Endothelial cell of umbilical vein (primary cell): Measurements from ENCODE around the gene LTBP1. TPM values are rescaled to one million over a fixed set of nuclear protein-coding genes. Genes with fewer than 3 reads are reported as not detected.

ENCODE experiments used
- BruUV-seq: library from RNA; stranded (reverse); fragments of 400-500 nt; replicated peaks from 2 replicates; lab custom pipeline; 2021; lab: Mats Ljungman, UMichigan
- CTCF ChIA-PET: fragments of 300-600, 350-600 bp; sonication (Branson Sonifier 250); formaldehyde crosslinking; loops from one replicate; lab custom pipeline; 2021; ENCODE audit warnings: antibody characterized with exemption, inconsistent platforms; lab: Charles Lee
- POLR2A ChIA-PET: fragments of 300-600, 350-600 bp; sonication (Branson Sonifier 250); formaldehyde crosslinking; loops from one replicate; lab custom pipeline; 2021; ENCODE audit warnings: antibody characterized with exemption, inconsistent platforms; lab: Charles Lee
- DNase-seq: peaks from one replicate; pipeline ENCODE4 v3.0.0-alpha.2; 2011; ENCODE audit warnings: low read depth, low spot score
- FAIRE-seq: peaks from 2 replicates; lab custom pipeline; 2011; peaks lifted over from hg19 to GRCh38; lab: Jason Lieb, UNC
- H2AFZ ChIP-seq: 2 replicates; pipeline ENCODE4 v1.6.0; 2012; ENCODE audit warnings: low read depth, low read length, control low read depth, inconsistent platforms
- H3K27ac ChIP-seq: 2 replicates; pipeline ENCODE4 v1.5.1; 2011; ENCODE audit warnings: low read depth, mild to moderate bottlenecking, control low read depth, low read length, moderate library complexity; ENCODE audit not compliant: insufficient read depth
- H3K27me3 ChIP-seq, 2 experiments: 2 replicates each; pipeline versions ENCODE4 v1.6.0 to v1.6.1; 2011; ENCODE audit warnings: low read length in 2 of 2, mixed read lengths in 1 of 2; ENCODE audit not compliant: control insufficient read depth in 2 of 2, insufficient read depth in 2 of 2
- H3K36me3 ChIP-seq, 2 experiments: 2 replicates in 1 of 2; 3 replicates in 1 of 2; pipeline ENCODE4 v1.5.1; 2011; ENCODE audit warnings: low read length in 2 of 2, mild to moderate bottlenecking in 1 of 2, moderate library complexity in 1 of 2; ENCODE audit not compliant: control insufficient read depth in 2 of 2, insufficient read depth in 2 of 2; ENCODE audit errors: extremely low read depth in 1 of 2
- H3K4me1 ChIP-seq: 3 replicates; pipeline ENCODE4 v1.5.1; 2011; ENCODE audit warnings: mild to moderate bottlenecking, low read length; ENCODE audit not compliant: control insufficient read depth, insufficient read depth; ENCODE audit errors: extremely low read depth
- H3K4me2 ChIP-seq: 2 replicates; pipeline ENCODE4 v1.6.1; 2011; ENCODE audit warnings: low read length, control low read depth, mixed read lengths; ENCODE audit not compliant: insufficient read depth
- H3K4me3 ChIP-seq, 3 experiments: fragments of 200-600 bp in 1 of 3; sonication (generic), shearing (Covaris generic) in 1 of 3; replicated peaks in 1 of 3; 2 replicates each; pipeline ENCODE4 v1.5.1; 2011 to 2016; ENCODE audit warnings: control low read depth in 3 of 3, low read length in 3 of 3, mild to moderate bottlenecking in 2 of 3, inconsistent platforms in 1 of 3, low read depth in 1 of 3, moderate library complexity in 1 of 3; ENCODE audit not compliant: insufficient read depth in 1 of 3
- H3K79me2 ChIP-seq: 2 replicates; pipeline ENCODE4 v1.6.0; 2012; ENCODE audit warnings: low read length, inconsistent platforms; ENCODE audit not compliant: control insufficient read depth, insufficient read depth
- H3K9ac ChIP-seq: replicated peaks from 2 replicates; pipeline ENCODE3; 2011; ENCODE audit warnings: low read length, control low read depth; ENCODE audit not compliant: insufficient read depth; ENCODE audit errors: extremely low read depth
- H3K9me1 ChIP-seq: replicated peaks from 3 replicates; pipeline ENCODE4 v1.6.0; 2011; ENCODE audit warnings: mild to moderate bottlenecking, low read length; ENCODE audit not compliant: control insufficient read depth, insufficient read depth; ENCODE audit errors: extremely low read depth
- H3K9me3 ChIP-seq: replicated peaks from 2 replicates; pipeline ENCODE4 v1.5.1; 2012; ENCODE audit warnings: low read length, inconsistent platforms; ENCODE audit not compliant: control insufficient read depth, insufficient read depth
- H4K20me1 ChIP-seq: replicated peaks from 2 replicates; pipeline ENCODE3; 2011; ENCODE audit warnings: mild to moderate bottlenecking, low read length; ENCODE audit not compliant: control insufficient read depth, insufficient read depth; ENCODE audit errors: extremely low read depth
- CTCF ChIP-seq, 2 donors: IDR thresholded peaks; 1 replicate in 1 of 2; 2 replicates in 1 of 2; pipeline ENCODE4 v1.5.1; 2011; ENCODE audit warnings: low read length in 2 of 2, mild to moderate bottlenecking in 2 of 2, moderate library complexity in 2 of 2, control low read depth in 1 of 2, inconsistent platforms in 1 of 2, low read depth in 1 of 2; ENCODE audit not compliant: insufficient read depth in 1 of 2; ENCODE audit errors: extremely low read depth in 1 of 2
- EZH2 ChIP-seq: IDR thresholded peaks from 2 replicates; pipeline ENCODE4 v1.6.1; 2012; ENCODE audit warnings: borderline replicate concordance, low read depth, mild to moderate bottlenecking, moderate library complexity, low read length, inconsistent platforms; ENCODE audit not compliant: severe bottlenecking
- FOS ChIP-seq: IDR thresholded peaks from 2 replicates; pipeline ENCODE4 v1.6.1; 2011; ENCODE audit warnings: mild to moderate bottlenecking, low read length, moderate library complexity, borderline replicate concordance; ENCODE audit not compliant: insufficient read depth
- GATA2 ChIP-seq: IDR thresholded peaks from 2 replicates; pipeline ENCODE4 v1.7.0; 2011; ENCODE audit warnings: low read depth, mild to moderate bottlenecking, moderate library complexity, mixed read lengths, low read length; ENCODE audit not compliant: insufficient read length, insufficient read depth
- JUN ChIP-seq: IDR thresholded peaks from 2 replicates; pipeline ENCODE4 v1.6.1; 2011; ENCODE audit warnings: borderline replicate concordance, low read depth; ENCODE audit not compliant: insufficient read length, insufficient read depth
- MAX ChIP-seq: IDR thresholded peaks from 2 replicates; pipeline ENCODE4 v1.6.1; 2011; ENCODE audit not compliant: insufficient read depth, insufficient read length
- MYC ChIP-seq: IDR thresholded peaks from one replicate; pipeline ENCODE4 v1.6.1; 2011; ENCODE audit warnings: mild to moderate bottlenecking, low read depth, low read length
- dilution Hi-C: fragments of 300-500 bp; cut with MboI; formaldehyde crosslinking; loops from one replicate; pipeline ENCODE4 v1.15.0; 2019; ENCODE audit warnings: low sequenced_read_pairs; ENCODE audit not compliant: extremely low pct_ligation_motif_present
- intact Hi-C: fragments of 100-400 bp; cut with micrococcal nuclease; formaldehyde crosslinking; loops from one replicate; pipeline ENCODE4 v1.10.0; 2022
- polyA plus RNA-seq, 4 experiments: library from polyadenylated mRNA; depleted of rRNA in 3 of 4; stranded (reverse) in 3 of 4; unstranded in 1 of 4; fragments of >200 nt; gene quantifications; 2 replicates each; pipeline versions ENCODE4 v1.2.1 to v1.2.3, GENCODE V29; 2011 to 2012; ENCODE audit warnings: missing spikeins in 1 of 4
- total RNA-seq: library from RNA; stranded (reverse); gene quantifications from 2 replicates; pipeline ENCODE4 v1.2.3, GENCODE V29; 2021

LTBP1 gene
- total and polyA plus RNA-seq, 2 donors (not counting 3 experiments of a cell fraction or from before 2014, with no cell fraction given): 57.4 to 68.2 TPM

GRCh38 chr2:33408109-33408508 is 461.4 kb downstream of the LTBP1 start:
- Histone ChIP-seq H3K4me1 (peaks cover 2% of the 10 kb centered on the region), H3K36me3 (no peaks in the 10 kb centered on the region), H3K27ac (no peak overlapping the region), H3K9me1 (no peaks in the 10 kb centered on the region), H4K20me1 (no peaks in the 10 kb centered on the region), H3K9me3 (no peaks in the 10 kb centered on the region), H3K4me3 (no peak overlapping the region), H3K9ac (no peak overlapping the region), H3K79me2 (no peaks in the 10 kb centered on the region), H3K4me2 (no peak overlapping the region), H3K27me3 (no peaks in the 10 kb centered on the region), H2AFZ (no peak overlapping the region)
- ChIA-PET CTCF (no interaction called here), POLR2A (no interaction called here)
- FAIRE-seq (no peak), DNase-seq (no peak)
- TF ChIP-seq JUN (no peak), EZH2 (no peak)
- no TSS peak for BruUV-seq
- dilution Hi-C loops: no loop called here
- intact Hi-C loops: no loop called here

GRCh38 chr2:33409417-33409955 is 462.7 kb downstream of the LTBP1 start:
- Histone ChIP-seq H3K9me3 (no peaks in the 10 kb centered on the region), H3K36me3 (no peaks in the 10 kb centered on the region), H3K4me1 (peaks cover 2% of the 10 kb centered on the region), H3K79me2 (no peaks in the 10 kb centered on the region), H2AFZ (no peak overlapping the region), H4K20me1 (no peaks in the 10 kb centered on the region), H3K27ac (no peak overlapping the region), H3K9ac (no peak overlapping the region), H3K27me3 (no peaks in the 10 kb centered on the region), H3K4me3 (no peak overlapping the region), H3K4me2 (no peak overlapping the region), H3K9me1 (no peaks in the 10 kb centered on the region)
- dilution Hi-C loops: no loop called here
- intact Hi-C loops: no loop called here
- POLR2A ChIA-PET: no interaction called here
- TF ChIP-seq JUN (no peak), CTCF (IDR thresholded peaks at IDR 0.05; ENCODE audit: extremely low read depth in 1 of 2, insufficient read depth in 1 of 2, low read depth in 1 of 2, low read length in 2 of 2) (no peak), MYC (no peak), FOS (no peak), MAX (no peak), GATA2 (no peak), EZH2 (no peak)
- no TSS peak for BruUV-seq
- FAIRE-seq: no peak
- DNase-seq: no peak
- CTCF ChIA-PET: interaction anchor here (1.4 to 7.2 kb wide), 2 partner anchors 14 to 33 kb away, joined by 3 to 154 read pairs; no protein-coding TSS in a partner anchor
